GM23338 (cell line): ENCODE data around the gene SART3. TPM values are rescaled to one million over a fixed set of nuclear protein-coding genes. Genes with fewer than 3 reads are reported as not detected.

Experiments
- ATAC-seq: fragments of 200-7000 bp; cut with Tn5 transposase; 3 replicates; pipeline ENCODE4 v1.9.1; 2020
- DNase-seq: peaks from one replicate; pipeline ENCODE4 v3.0.0-alpha.2; 2015; ENCODE audit warnings: low spot score
- H2AFZ ChIP-seq: fragments of 200-600 bp; sonication (generic); 2 replicates; pipeline ENCODE4 v1.8.0; 2016; ENCODE audit warnings: antibody characterized with exemption, mild to moderate bottlenecking, moderate library complexity
- H3F3A ChIP-seq: fragments of 200-600 bp; sonication (generic); replicated peaks from 2 replicates; pipeline ENCODE4 v1.8.0; 2017; ENCODE audit warnings: antibody characterized with exemption, mixed run types, low read depth
- H3K27ac ChIP-seq: fragments of 200-600 bp; sonication (generic); 2 replicates; pipeline ENCODE4 v1.6.1; 2016; ENCODE audit warnings: low read depth
- H3K27me3 ChIP-seq: fragments of 200-600 bp; sonication (generic); 2 replicates; pipeline ENCODE4 v1.8.0; 2016; ENCODE audit warnings: mild to moderate bottlenecking, mixed run types, moderate library complexity; ENCODE audit not compliant: insufficient read depth
- H3K36me3 ChIP-seq: fragments of 200-600 bp; sonication (generic); 2 replicates; pipeline ENCODE4 v1.8.0; 2016; ENCODE audit warnings: mild to moderate bottlenecking; ENCODE audit not compliant: insufficient read depth
- H3K4me1 ChIP-seq: fragments of 200-600 bp; sonication (generic); 2 replicates; pipeline ENCODE4 v1.8.0; 2016; ENCODE audit warnings: mild to moderate bottlenecking, moderate library complexity; ENCODE audit not compliant: insufficient read depth
- H3K4me2 ChIP-seq: fragments of 200-600 bp; sonication (generic); 2 replicates; pipeline ENCODE4 v1.7.1; 2017; ENCODE audit warnings: mixed run types
- H3K4me3 ChIP-seq: fragments of 200-600 bp; sonication (generic); 2 replicates; pipeline ENCODE4 v1.6.1; 2016; ENCODE audit warnings: mixed run types
- H3K79me2 ChIP-seq: fragments of 200-600 bp; sonication (generic); replicated peaks from 2 replicates; pipeline ENCODE4 v1.8.0; 2017; ENCODE audit warnings: mild to moderate bottlenecking; ENCODE audit not compliant: insufficient read depth
- H3K9me2 ChIP-seq: fragments of 200-600 bp; sonication (generic); 2 replicates; pipeline ENCODE4 v1.8.0; 2017; ENCODE audit not compliant: insufficient read depth
- H4K20me1 ChIP-seq: fragments of 200-600 bp; sonication (generic); replicated peaks from 2 replicates; pipeline ENCODE4 v1.8.0; 2017; ENCODE audit warnings: mild to moderate bottlenecking; ENCODE audit not compliant: insufficient read depth
- H3K27ac Mint-ChIP-seq: 2 replicates; pipeline ENCODE4 v1.8.0; 2020; ENCODE audit warnings: inconsistent platforms, mild to moderate bottlenecking, moderate library complexity, mixed read lengths
- H3K27me3 Mint-ChIP-seq: 3 replicates; pipeline ENCODE4 v1.8.0; 2022; ENCODE audit warnings: low read depth, mild to moderate bottlenecking, moderate library complexity, mixed read lengths, inconsistent platforms; ENCODE audit not compliant: insufficient read depth, poor library complexity
- H3K36me3 Mint-ChIP-seq: 3 replicates; pipeline ENCODE4 v1.8.0; 2021; ENCODE audit warnings: low read depth, mild to moderate bottlenecking, inconsistent platforms, moderate library complexity, mixed read lengths
- H3K4me1 Mint-ChIP-seq: 3 replicates; pipeline ENCODE4 v1.8.0; 2020; ENCODE audit warnings: mild to moderate bottlenecking, inconsistent platforms, mixed read lengths
- H3K4me3 Mint-ChIP-seq: 3 replicates; pipeline ENCODE4 v1.8.0; 2021; ENCODE audit warnings: moderate library complexity, mild to moderate bottlenecking, inconsistent platforms, mixed read lengths
- H3K9me3 Mint-ChIP-seq: 3 replicates; pipeline ENCODE4 v1.8.0; 2020; ENCODE audit warnings: moderate library complexity, mild to moderate bottlenecking, inconsistent platforms, mixed read lengths
- EZH2 ChIP-seq: fragments of 200-600 bp; sonication (generic); IDR thresholded peaks from one replicate; pipeline ENCODE4 v1.8.0; 2017; ENCODE audit warnings: antibody characterized with exemption, mild to moderate bottlenecking, low read depth; ENCODE audit not compliant: unreplicated experiment
- EZH2phosphoT487 ChIP-seq: fragments of 200-600 bp; sonication (generic); IDR thresholded peaks from one replicate; pipeline ENCODE4 v1.8.1; 2018; ENCODE audit warnings: antibody characterized with exemption; ENCODE audit not compliant: unreplicated experiment
- JUNB ChIP-seq: IDR thresholded peaks from one replicate; pipeline ENCODE4 v1.6.1; 2016; ENCODE audit warnings: antibody characterized with exemption; ENCODE audit not compliant: unreplicated experiment
- NANOG ChIP-seq: IDR thresholded peaks from 2 replicates; pipeline ENCODE4 v1.6.1; 2016; ENCODE audit warnings: antibody characterized with exemption, borderline replicate concordance
- POLR2AphosphoS5 ChIP-seq: IDR thresholded peaks from 2 replicates; pipeline ENCODE4 v1.6.1; 2016; ENCODE audit warnings: antibody characterized with exemption, low read depth
- STAT1 ChIP-seq: IDR thresholded peaks from one replicate; pipeline ENCODE4 v1.6.1; 2016; ENCODE audit warnings: antibody characterized with exemption; ENCODE audit not compliant: unreplicated experiment
- ZNF114 ChIP-seq: fragments of 250-450 bp; sonication (Bioruptor Pico); IDR thresholded peaks from 2 replicates; pipeline ENCODE4 v1.5.0; 2020; ENCODE audit warnings: mild to moderate bottlenecking, moderate library complexity
- ZNF331 ChIP-seq: fragments of 250-450 bp; sonication (Bioruptor Pico); IDR thresholded peaks from 2 replicates; pipeline ENCODE4 v1.5.0; 2020; ENCODE audit warnings: low read depth, mild to moderate bottlenecking, moderate library complexity
- polyA plus RNA-seq: library from polyadenylated mRNA; unstranded; fragments of >200 nt; fragmentation: Nextera tagmentation; extraction: Ambion mirVana; gene quantifications from 2 replicates; pipeline ENCODE4 v1.2.1, GENCODE V29; 2016
- total RNA-seq: library from RNA; depleted of rRNA; stranded (reverse); fragments of >200 nt; shearing (Covaris generic); gene quantifications from 2 replicates; pipeline ENCODE4 v1.2.3, GENCODE V29; 2014
- TF ChIP-seq, protein P1 (sequence below): IDR thresholded peaks from one replicate; pipeline ENCODE4 v1.6.1; 2018; ENCODE audit warnings: antibody characterized with exemption; ENCODE audit not compliant: unreplicated experiment
- TF ChIP-seq, protein P2 (sequence below): IDR thresholded peaks from 2 replicates; pipeline ENCODE4 v1.6.1; 2016; ENCODE audit warnings: antibody characterized with exemption

The SART3 gene
- total and polyA plus RNA-seq, 2 experiments from 2014 or later = 49.8 to 112 TPM

DNA sequence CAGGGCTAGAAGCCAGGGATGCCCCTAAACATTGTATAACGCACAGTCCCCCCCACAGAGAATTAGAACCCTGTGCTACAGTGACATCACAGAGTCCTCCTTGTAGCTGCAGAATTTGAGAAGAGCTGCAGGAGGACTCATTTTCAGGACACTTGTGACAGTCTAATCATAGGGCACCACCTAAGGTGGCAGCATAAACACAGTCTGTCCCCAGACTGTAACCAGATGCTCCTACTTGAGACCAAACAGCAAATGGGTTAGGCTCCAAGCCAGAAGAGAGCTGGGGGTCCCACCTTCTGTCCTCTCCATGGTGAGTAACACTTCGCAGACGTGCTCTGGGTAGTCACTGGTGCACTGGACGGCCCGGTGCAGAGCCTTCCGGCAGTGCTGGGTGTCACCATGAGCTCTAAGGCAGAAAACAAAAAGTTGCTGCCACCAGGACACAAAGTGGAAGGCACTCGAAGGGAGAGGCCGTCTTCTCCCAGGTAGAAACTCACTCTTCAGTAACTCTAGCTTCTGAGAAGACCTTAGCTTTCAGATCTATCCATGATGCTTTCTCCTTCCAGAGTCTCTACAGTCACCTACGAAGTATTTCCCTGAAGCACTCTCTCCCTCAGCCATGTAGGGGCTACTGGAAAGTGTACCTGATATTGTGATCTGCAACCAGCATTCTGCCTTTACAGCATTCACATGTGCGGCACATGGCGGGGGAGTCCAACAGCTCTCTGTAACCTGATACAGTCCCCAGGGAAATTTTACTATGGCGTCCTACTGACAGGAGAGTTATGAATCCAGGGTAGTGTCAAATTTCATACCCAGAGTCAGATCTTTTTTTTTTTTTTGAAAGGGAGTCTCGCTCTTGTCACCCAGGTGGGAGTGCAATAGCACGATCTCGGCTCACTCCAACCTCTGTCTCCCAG lies 28.8 kb downstream of the SART3 start:
- Mint-ChIP-seq H3K27me3 (peaks cover 2% of the 10 kb centered on the region), H3K36me3 (peaks cover 91% of the 10 kb centered on the region), H3K27ac (no peak overlapping the region), H3K9me3 (no peaks in the 10 kb centered on the region), H3K4me3 (no peak overlapping the region), H3K4me1 (no peaks in the 10 kb centered on the region)
- H3K4me1 ChIP-seq = no peaks in the 10 kb centered on the region
- H3K36me3 ChIP-seq = peaks cover 72% of the 10 kb centered on the region
- TF ChIP-seq EZH2 (no peak), POLR2AphosphoS5 (no peak), NANOG (no peak), JUNB (no peak), ZNF114 (CRISPR knock-in tag) (no peak), ZNF331 (CRISPR knock-in tag) (no peak)
- TF ChIP-seq, protein P1, sequence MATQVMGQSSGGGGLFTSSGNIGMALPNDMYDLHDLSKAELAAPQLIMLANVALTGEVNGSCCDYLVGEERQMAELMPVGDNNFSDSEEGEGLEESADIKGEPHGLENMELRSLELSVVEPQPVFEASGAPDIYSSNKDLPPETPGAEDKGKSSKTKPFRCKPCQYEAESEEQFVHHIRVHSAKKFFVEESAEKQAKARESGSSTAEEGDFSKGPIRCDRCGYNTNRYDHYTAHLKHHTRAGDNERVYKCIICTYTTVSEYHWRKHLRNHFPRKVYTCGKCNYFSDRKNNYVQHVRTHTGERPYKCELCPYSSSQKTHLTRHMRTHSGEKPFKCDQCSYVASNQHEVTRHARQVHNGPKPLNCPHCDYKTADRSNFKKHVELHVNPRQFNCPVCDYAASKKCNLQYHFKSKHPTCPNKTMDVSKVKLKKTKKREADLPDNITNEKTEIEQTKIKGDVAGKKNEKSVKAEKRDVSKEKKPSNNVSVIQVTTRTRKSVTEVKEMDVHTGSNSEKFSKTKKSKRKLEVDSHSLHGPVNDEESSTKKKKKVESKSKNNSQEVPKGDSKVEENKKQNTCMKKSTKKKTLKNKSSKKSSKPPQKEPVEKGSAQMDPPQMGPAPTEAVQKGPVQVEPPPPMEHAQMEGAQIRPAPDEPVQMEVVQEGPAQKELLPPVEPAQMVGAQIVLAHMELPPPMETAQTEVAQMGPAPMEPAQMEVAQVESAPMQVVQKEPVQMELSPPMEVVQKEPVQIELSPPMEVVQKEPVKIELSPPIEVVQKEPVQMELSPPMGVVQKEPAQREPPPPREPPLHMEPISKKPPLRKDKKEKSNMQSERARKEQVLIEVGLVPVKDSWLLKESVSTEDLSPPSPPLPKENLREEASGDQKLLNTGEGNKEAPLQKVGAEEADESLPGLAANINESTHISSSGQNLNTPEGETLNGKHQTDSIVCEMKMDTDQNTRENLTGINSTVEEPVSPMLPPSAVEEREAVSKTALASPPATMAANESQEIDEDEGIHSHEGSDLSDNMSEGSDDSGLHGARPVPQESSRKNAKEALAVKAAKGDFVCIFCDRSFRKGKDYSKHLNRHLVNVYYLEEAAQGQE = no peak
- H3K4me3 ChIP-seq = no peak overlapping the region
- no peaks in the 10 kb centered on the region for H3K27me3 ChIP-seq
- no peak overlapping the region for H2AFZ ChIP-seq
- no peak overlapping the region for H3K4me2 ChIP-seq
- no peak overlapping the region for H3K27ac ChIP-seq
- H3K79me2 ChIP-seq = peaks cover 6% of the 10 kb centered on the region
- H3F3A ChIP-seq = no peaks in the 10 kb centered on the region
- H3K9me2 ChIP-seq = no peaks in the 10 kb centered on the region
- DNase-seq = no peak
- ATAC-seq = no peak
- H4K20me1 ChIP-seq = peaks cover 18% of the 10 kb centered on the region

DNA sequence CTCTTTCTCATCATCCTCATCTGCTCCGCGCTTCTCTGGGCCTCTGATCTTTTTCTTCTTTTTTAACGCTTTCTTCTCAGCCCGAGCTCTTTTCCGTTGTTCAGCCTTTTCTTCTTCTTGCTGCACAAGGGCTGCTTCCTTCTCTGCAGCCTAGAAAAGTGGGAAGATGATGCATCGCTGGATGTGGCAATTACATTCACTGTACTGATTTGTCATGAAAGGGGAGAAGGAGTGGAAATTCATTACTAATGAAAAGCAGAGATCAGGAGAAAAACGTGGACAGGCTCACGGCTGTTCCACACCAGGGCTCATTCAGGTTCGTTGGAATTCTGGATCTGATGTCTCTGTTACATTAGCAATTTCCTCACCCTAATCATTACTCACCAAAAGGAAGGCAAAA lies 30.8 kb downstream of the SART3 start:
- Mint-ChIP-seq H3K27ac (no peak overlapping the region), H3K27me3 (peaks cover 2% of the 10 kb centered on the region), H3K4me3 (no peak overlapping the region), H3K9me3 (no peaks in the 10 kb centered on the region), H3K4me1 (no peaks in the 10 kb centered on the region), H3K36me3 (peaks cover 91% of the 10 kb centered on the region)
- H2AFZ ChIP-seq = no peak overlapping the region
- H4K20me1 ChIP-seq = peaks cover 9% of the 10 kb centered on the region
- DNase-seq (no peak), ATAC-seq (no peak)
- no peaks in the 10 kb centered on the region for H3K27me3 ChIP-seq
- H3K4me3 ChIP-seq = no peak overlapping the region
- no peaks in the 10 kb centered on the region for H3K9me2 ChIP-seq
- no peaks in the 10 kb centered on the region; the same call in 1 of the 2 replicates for H3K79me2 ChIP-seq
- H3K27ac ChIP-seq = no peak overlapping the region
- no peak overlapping the region for H3K4me2 ChIP-seq
- no peaks in the 10 kb centered on the region for H3F3A ChIP-seq
- no peaks in the 10 kb centered on the region for H3K4me1 ChIP-seq
- H3K36me3 ChIP-seq = peaks cover 67% of the 10 kb centered on the region
- no peak for TF ChIP-seq EZH2phosphoT487
- no peak for TF ChIP-seq NANOG
- no peak for TF ChIP-seq JUNB
- TF ChIP-seq, protein P2, sequence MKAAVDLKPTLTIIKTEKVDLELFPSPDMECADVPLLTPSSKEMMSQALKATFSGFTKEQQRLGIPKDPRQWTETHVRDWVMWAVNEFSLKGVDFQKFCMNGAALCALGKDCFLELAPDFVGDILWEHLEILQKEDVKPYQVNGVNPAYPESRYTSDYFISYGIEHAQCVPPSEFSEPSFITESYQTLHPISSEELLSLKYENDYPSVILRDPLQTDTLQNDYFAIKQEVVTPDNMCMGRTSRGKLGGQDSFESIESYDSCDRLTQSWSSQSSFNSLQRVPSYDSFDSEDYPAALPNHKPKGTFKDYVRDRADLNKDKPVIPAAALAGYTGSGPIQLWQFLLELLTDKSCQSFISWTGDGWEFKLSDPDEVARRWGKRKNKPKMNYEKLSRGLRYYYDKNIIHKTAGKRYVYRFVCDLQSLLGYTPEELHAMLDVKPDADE = no peak
- no peak for TF ChIP-seq EZH2
- TF ChIP-seq STAT1 = no peak
